HG02870 (cell line): ENCODE results near the gene ZNF423.

Source experiments
- ATAC-seq: cut with Tn5 transposase; IDR thresholded peaks from one replicate; pipeline ENCODE4 v1.9.1; 2021; ENCODE audit warnings: mild to moderate bottlenecking, moderate library complexity; ENCODE audit not compliant: unreplicated experiment

The ZNF423 gene

GRCh38 chr16:49454426-49455180 is 401.3 kb downstream of the ZNF423 start:
- ATAC-seq: no peak

- ATAC-seq: no peak
These were observed 401.9 kb downstream of the ZNF423 start for GRCh38 chr16:49453983-49454382.

GRCh38 chr16:49453021-49453420 is 402.9 kb downstream of the ZNF423 start:
- no peak for ATAC-seq

- ATAC-seq: no peak
These were observed 403.3 kb downstream of the ZNF423 start for GRCh38 chr16:49452578-49452977.

GRCh38 chr16:49452108-49452507 is 403.8 kb downstream of the ZNF423 start:
- no peak for ATAC-seq

- ATAC-seq: no peak
These were observed 409.1 kb downstream of the ZNF423 start for GRCh38 chr16:49446805-49447204.

- no peak for ATAC-seq
These were observed 412.3 kb downstream of the ZNF423 start for GRCh38 chr16:49443576-49443975.

GRCh38 chr16:49442805-49443204 is 413.1 kb downstream of the ZNF423 start:
- no peak for ATAC-seq

- peak; percentile 96 for ATAC-seq
These were observed 414.5 kb downstream of the ZNF423 start for GRCh38 chr16:49441366-49441780.

- ATAC-seq: no peak
These were observed 415.5 kb downstream of the ZNF423 start for GRCh38 chr16:49440156-49441065.

GRCh38 chr16:49439676-49440075 is 416.2 kb downstream of the ZNF423 start:
- no peak for ATAC-seq

GRCh38 chr16:49439050-49439449 is 416.9 kb downstream of the ZNF423 start:
- no peak for ATAC-seq
